CD4-positive, alpha-beta T cell (primary cell): ENCODE measurements around the gene FAM204A. TPM values are rescaled to one million over a fixed set of nuclear protein-coding genes. Genes with fewer than 3 reads are reported as not detected.

Source experiments
- ATAC-seq: fragments of 200-7000 bp; cut with Tn5 transposase; one replicate; pipeline ENCODE4 v1.10.0; 2022; ENCODE audit warnings: mild to moderate bottlenecking; ENCODE audit not compliant: poor library complexity
- CTCF ChIA-PET: fragments of 350-600 bp; sonication (Branson Sonifier 250); formaldehyde crosslinking; loops from one replicate; lab custom pipeline; 2021; ENCODE audit warnings: antibody characterized with exemption, inconsistent platforms; lab: Charles Lee
- POLR2A ChIA-PET: fragments of 350-600 bp; sonication (Branson Sonifier 250); formaldehyde crosslinking; loops from one replicate; lab custom pipeline; 2021; ENCODE audit warnings: antibody characterized with exemption, inconsistent platforms; lab: Charles Lee
- DNase-seq, 14 experiments: peaks; one replicate each; pipeline ENCODE4 v3.0.0-alpha.2; 2013 to 2020; ENCODE audit warnings: mixed read lengths in 2 of 14
- H3K27ac ChIP-seq, 2 donors: one replicate each; pipeline versions ENCODE4 v1.5.1 to v1.7.0; 2013; ENCODE audit warnings: low read length in 2 of 2, low read depth in 1 of 2, mild to moderate bottlenecking in 1 of 2
- H3K27me3 ChIP-seq, 2 experiments: 1 replicate in 1 of 2; 2 replicates in 1 of 2; pipeline versions ENCODE4 v1.6.1 to v1.7.0; 2013; ENCODE audit warnings: low read length in 2 of 2, control low read depth in 1 of 2, mild to moderate bottlenecking in 1 of 2, moderate library complexity in 1 of 2; ENCODE audit not compliant: insufficient read depth in 2 of 2, control insufficient read depth in 1 of 2
- H3K36me3 ChIP-seq: one replicate; pipeline ENCODE4 v1.6.1; 2013; ENCODE audit warnings: low read length, control low read depth; ENCODE audit not compliant: insufficient read depth
- H3K4me1 ChIP-seq: one replicate; pipeline ENCODE4 v1.6.1; 2013; ENCODE audit warnings: low read length, control low read depth; ENCODE audit not compliant: insufficient read depth
- H3K4me3 ChIP-seq: one replicate; pipeline ENCODE4 v1.5.1; 2013; ENCODE audit warnings: mild to moderate bottlenecking, low read length, moderate library complexity
- H3K9me3 ChIP-seq, 2 experiments: 1 replicate in 1 of 2; 2 replicates in 1 of 2; pipeline versions ENCODE4 v1.6.1 to v1.7.0; 2013; ENCODE audit warnings: low read length in 2 of 2, mild to moderate bottlenecking in 2 of 2, control low read depth in 1 of 2, moderate library complexity in 1 of 2; ENCODE audit not compliant: control insufficient read depth in 1 of 2, insufficient read depth in 1 of 2
- H3K27ac Mint-ChIP-seq: one replicate; pipeline ENCODE4 v1.8.0; 2020; ENCODE audit warnings: mixed read lengths
- H3K27me3 Mint-ChIP-seq: one replicate; pipeline ENCODE4 v1.8.0; 2021; ENCODE audit warnings: mixed read lengths
- H3K36me3 Mint-ChIP-seq: one replicate; pipeline ENCODE4 v1.8.0; 2021; ENCODE audit warnings: low read depth, mixed read lengths
- H3K4me1 Mint-ChIP-seq: one replicate; pipeline ENCODE4 v1.8.0; 2021; ENCODE audit warnings: low read depth, mixed read lengths
- H3K4me3 Mint-ChIP-seq: one replicate; pipeline ENCODE4 v1.8.0; 2020; ENCODE audit warnings: mild to moderate bottlenecking, mixed read lengths
- H3K9me3 Mint-ChIP-seq: one replicate; pipeline ENCODE4 v1.8.0; 2020; ENCODE audit warnings: mixed read lengths
- CTCF ChIP-seq: fragments of 200-600 bp; IDR thresholded peaks from one replicate; pipeline ENCODE4 v1.8.0; 2022; ENCODE audit warnings: antibody characterized with exemption, mild to moderate bottlenecking
- intact Hi-C, 2 experiments: fragments of 100-400 bp; cut with DNase I in 1 of 2; cut with micrococcal nuclease in 1 of 2; formaldehyde crosslinking; loops; one replicate each; pipeline versions ENCODE4 v1.15.1 to v1.9.0; 2023 to 2025; cut with DNase I, micrococcal nuclease
- total RNA-seq, 174 experiments: library from RNA in 2 of 174; stranded (reverse) in 2 of 174; gene quantifications; one replicate each; pipeline ENCODE4 v1.2.3 and lab custom pipeline; 2021 to 2026

The FAM204A gene
- total RNA-seq, 2 experiments from 2014 or later = 47.3 to 54.7 TPM

GRCh38 chr10:118307220-118307619, 34.9 kb downstream of the FAM204A start:
- DNase-seq = no peak
- H3K36me3 ChIP-seq = peaks cover 32% of the 10 kb centered on the region
- CTCF ChIA-PET = no interaction called here
- Mint-ChIP-seq H3K36me3 (peaks cover 61% of the 10 kb centered on the region), H3K4me1 (no peaks in the 10 kb centered on the region), H3K4me3 (no peak overlapping the region), H3K9me3 (no peaks in the 10 kb centered on the region), H3K27ac (no peak overlapping the region), H3K27me3 (no peaks in the 10 kb centered on the region)
- no peak for TF ChIP-seq CTCF
- no peak overlapping the region for H3K27ac ChIP-seq
- H3K4me3 ChIP-seq = no peak overlapping the region
- no peak for ATAC-seq
- POLR2A ChIA-PET = no interaction called here
- H3K27me3 ChIP-seq = no peaks in the 10 kb centered on the region
- no peaks in the 10 kb centered on the region for H3K9me3 ChIP-seq
- no peaks in the 10 kb centered on the region for H3K4me1 ChIP-seq
- intact Hi-C loops = no loop called here

GRCh38 chr10:118305730-118306129, 36.4 kb downstream of the FAM204A start:
- Histone ChIP-seq H3K4me1 (no peaks in the 10 kb centered on the region), H3K36me3 (peaks cover 25% of the 10 kb centered on the region), H3K27ac (no peak overlapping the region), H3K9me3 (no peaks in the 10 kb centered on the region), H3K27me3 (no peaks in the 10 kb centered on the region), H3K4me3 (no peak overlapping the region)
- H3K4me1 Mint-ChIP-seq = no peaks in the 10 kb centered on the region
- POLR2A ChIA-PET = no interaction called here
- H3K9me3 Mint-ChIP-seq = no peaks in the 10 kb centered on the region
- H3K36me3 Mint-ChIP-seq = peaks cover 46% of the 10 kb centered on the region
- H3K27me3 Mint-ChIP-seq = no peaks in the 10 kb centered on the region
- ATAC-seq = no peak
- no peak for DNase-seq
- intact Hi-C loops = no loop called here
- H3K27ac Mint-ChIP-seq = no peak overlapping the region
- TF ChIP-seq CTCF = no peak
- no peak overlapping the region for H3K4me3 Mint-ChIP-seq
- CTCF ChIA-PET = interaction anchor here (2.5 kb wide), 1 partner anchor 10 kb away, joined by 7 read pairs; no protein-coding TSS in a partner anchor

GRCh38 chr10:118304521-118304920, 37.6 kb downstream of the FAM204A start:
- H3K36me3 ChIP-seq = peaks cover 19% of the 10 kb centered on the region
- no peak for TF ChIP-seq CTCF
- Mint-ChIP-seq H3K4me1 (no peaks in the 10 kb centered on the region), H3K27me3 (no peaks in the 10 kb centered on the region), H3K4me3 (no peak overlapping the region), H3K9me3 (no peaks in the 10 kb centered on the region), H3K27ac (no peak overlapping the region), H3K36me3 (peaks cover 38% of the 10 kb centered on the region)
- POLR2A ChIA-PET = interaction anchor here (1.0 kb wide), 1 partner anchor 40 kb away, joined by 3 read pairs; no protein-coding TSS in a partner anchor
- no peak overlapping the region for H3K4me3 ChIP-seq
- no peaks in the 10 kb centered on the region for H3K4me1 ChIP-seq
- DNase-seq (no peak), ATAC-seq (no peak)
- H3K27ac ChIP-seq = no peak overlapping the region
- H3K9me3 ChIP-seq = no peaks in the 10 kb centered on the region
- intact Hi-C loops = no loop called here
- H3K27me3 ChIP-seq = no peaks in the 10 kb centered on the region
- CTCF ChIA-PET = interaction anchor here (2.5 kb wide), 1 partner anchor 11 kb away, joined by 7 read pairs; no protein-coding TSS in a partner anchor
